Immature natural killer cell (primary cell): ENCODE results near the gene ASAP2. TPM values are rescaled to one million over a fixed set of nuclear protein-coding genes. Genes with fewer than 3 reads are reported as not detected.

ENCODE experiments used
- DNase-seq, 3 donors: peaks; one replicate each; pipeline ENCODE4 v3.0.0; 2022; ENCODE audit warnings: mixed read lengths in 1 of 3
- H3K27ac Mint-ChIP-seq, 6 donors: one replicate each; pipeline ENCODE4 v1.8.0; 2020; ENCODE audit warnings: mixed read lengths in 6 of 6, mild to moderate bottlenecking in 5 of 6, inconsistent platforms in 4 of 6, moderate library complexity in 3 of 6
- H3K27me3 Mint-ChIP-seq, 3 donors: one replicate each; pipeline ENCODE4 v1.8.0; 2020 to 2021; ENCODE audit warnings: low read depth in 3 of 3, mild to moderate bottlenecking in 3 of 3, mixed read lengths in 3 of 3, moderate library complexity in 3 of 3, inconsistent platforms in 1 of 3
- H3K36me3 Mint-ChIP-seq, 3 donors: one replicate each; pipeline ENCODE4 v1.8.0; 2020; ENCODE audit warnings: mixed read lengths in 3 of 3, inconsistent platforms in 2 of 3, mild to moderate bottlenecking in 2 of 3
- H3K4me1 Mint-ChIP-seq, 2 donors: one replicate each; pipeline ENCODE4 v1.8.0; 2020; ENCODE audit warnings: inconsistent platforms in 2 of 2, mild to moderate bottlenecking in 2 of 2, mixed read lengths in 2 of 2, moderate library complexity in 1 of 2
- H3K4me3 Mint-ChIP-seq, 5 donors: one replicate each; pipeline ENCODE4 v1.8.0; 2020; ENCODE audit warnings: mild to moderate bottlenecking in 5 of 5, mixed read lengths in 5 of 5, inconsistent platforms in 3 of 5, moderate library complexity in 3 of 5
- H3K9me3 Mint-ChIP-seq, 6 donors: one replicate each; pipeline ENCODE4 v1.8.0; 2020; ENCODE audit warnings: mild to moderate bottlenecking in 6 of 6, mixed read lengths in 6 of 6, inconsistent platforms in 4 of 6, moderate library complexity in 3 of 6
- polyA plus RNA-seq, 3 donors: library from polyadenylated mRNA; unstranded; fragments of 300-500 nt; fragmentation: Illumina TruSeq; gene quantifications; one replicate each; pipeline ENCODE4 v1.2.3, GENCODE V29; 2021

Gene ASAP2
- polyA plus RNA-seq, 3 donors from 2014 or later, result 0.04 to 0.06 TPM; not detected in 1

DNA sequence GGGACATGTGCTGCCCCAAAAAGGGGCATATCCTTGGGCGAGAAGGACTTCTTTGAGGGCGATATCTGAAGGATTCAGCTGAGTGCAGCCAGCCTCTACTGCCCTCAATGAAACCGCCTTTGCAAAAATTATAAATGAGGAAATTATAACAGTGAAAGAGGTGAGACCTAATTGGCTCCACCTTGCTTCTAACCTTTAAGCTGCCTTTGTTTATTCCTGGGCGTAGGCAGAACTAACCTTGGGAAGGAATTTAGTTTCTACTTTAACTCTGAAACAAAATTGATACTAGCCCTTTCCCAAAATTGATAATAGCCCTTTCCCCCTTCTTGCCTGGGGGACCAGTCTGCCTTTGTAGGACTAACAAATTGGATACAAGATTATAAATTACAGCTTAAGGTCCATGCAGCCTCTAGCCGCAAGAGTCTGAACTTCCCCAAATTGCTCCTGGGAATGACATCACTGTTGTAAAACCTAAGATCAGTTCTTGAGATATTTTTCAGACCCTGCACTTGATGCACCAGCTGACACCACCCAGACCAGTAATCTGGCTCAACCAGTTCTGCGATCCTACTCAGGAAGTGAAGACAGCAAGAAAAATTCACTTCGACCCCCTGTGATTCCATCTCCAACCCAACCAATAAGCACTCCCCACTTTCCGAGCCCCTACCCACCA is 36.0 kb upstream of the ASAP2 start:
- no peak overlapping the region for H3K27ac Mint-ChIP-seq
- no peaks in the 10 kb centered on the region for H3K4me1 Mint-ChIP-seq
- no peak for DNase-seq
- no peaks in the 10 kb centered on the region for H3K9me3 Mint-ChIP-seq
- H3K27me3 Mint-ChIP-seq, result peaks cover 3 to 7% (median 4%) of the 10 kb centered on the region in 3 donors
- H3K4me3 Mint-ChIP-seq, result no peak overlapping the region
- no peaks in the 10 kb centered on the region for H3K36me3 Mint-ChIP-seq

DNA sequence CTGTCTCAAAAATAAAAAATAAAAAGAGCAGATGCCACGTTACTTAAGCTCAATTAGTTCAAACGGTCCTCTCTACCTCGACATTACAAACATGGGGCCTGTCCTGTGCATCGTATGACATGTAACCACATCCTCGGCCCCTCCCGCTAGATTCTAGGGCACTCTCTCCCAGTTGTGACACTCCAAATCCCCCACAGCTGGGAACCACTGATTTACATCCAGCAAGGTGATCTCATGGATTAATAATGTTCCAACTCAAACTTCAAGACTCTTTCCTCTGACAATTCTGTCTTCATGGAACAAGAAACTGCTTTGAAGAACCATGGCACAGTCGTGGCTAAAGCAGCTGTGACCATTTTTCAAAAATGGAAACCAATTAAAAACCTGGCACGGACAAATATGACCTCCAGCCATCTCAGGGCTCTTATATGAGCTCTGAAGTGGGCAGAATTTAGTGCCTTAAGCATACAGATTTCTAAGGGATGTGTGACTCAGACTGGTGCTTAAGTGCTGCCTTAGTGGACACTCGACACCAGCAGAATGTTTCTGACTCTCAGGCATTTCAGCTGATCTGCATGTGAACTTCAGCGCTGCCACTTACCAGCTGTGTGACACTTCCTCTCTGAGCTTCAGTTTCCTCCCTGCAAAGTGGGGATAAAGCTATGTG is 31.7 kb upstream of the ASAP2 start:
- no peaks in the 10 kb centered on the region for H3K9me3 Mint-ChIP-seq
- H3K36me3 Mint-ChIP-seq, result no peaks in the 10 kb centered on the region
- no peak for DNase-seq
- no peak overlapping the region for H3K4me3 Mint-ChIP-seq
- no peaks in the 10 kb centered on the region for H3K4me1 Mint-ChIP-seq
- H3K27me3 Mint-ChIP-seq, result peaks cover 2% of the 10 kb centered on the region in 3 donors
- no peak overlapping the region for H3K27ac Mint-ChIP-seq

DNA sequence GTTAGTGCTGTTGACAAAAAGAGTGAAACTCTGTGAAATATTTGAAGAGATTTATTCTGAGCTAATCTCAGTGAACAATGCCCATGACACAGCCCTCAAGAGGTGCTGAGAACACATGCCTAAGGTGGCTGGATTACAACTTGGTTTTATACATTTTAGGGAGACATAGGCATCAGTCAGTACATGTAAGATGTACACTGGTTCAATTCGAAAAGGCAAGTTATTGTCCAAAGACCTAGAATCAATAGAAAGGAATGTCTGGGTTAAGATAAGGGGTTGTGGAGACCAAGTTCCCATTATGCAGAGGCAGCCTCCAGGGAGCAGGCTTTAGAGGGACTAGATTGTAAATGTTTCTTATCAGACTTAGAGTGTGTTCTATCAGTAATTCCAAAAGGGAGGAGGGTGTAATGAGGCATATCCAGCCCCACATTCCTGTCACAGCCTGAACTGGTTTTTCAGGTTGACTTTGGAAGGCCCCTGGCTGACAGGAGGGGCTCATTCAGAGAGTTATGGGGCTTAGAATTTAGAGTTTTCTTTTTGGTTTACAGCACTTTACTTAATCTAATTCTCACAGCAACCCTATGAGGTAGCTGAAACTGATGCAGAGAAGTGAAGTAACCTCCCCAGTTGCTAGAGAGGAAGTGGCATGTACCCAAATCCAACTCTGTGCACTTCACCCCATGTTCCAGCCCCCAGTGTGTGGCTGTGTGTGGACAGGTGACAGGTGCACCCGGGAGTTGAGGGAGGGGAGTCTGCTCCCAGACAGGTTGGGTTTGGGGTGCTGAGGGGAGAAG is 28.3 kb upstream of the ASAP2 start:
- H3K4me3 Mint-ChIP-seq, result no peak overlapping the region
- H3K27me3 Mint-ChIP-seq, result peaks cover 2 to 3% (median 2%) of the 10 kb centered on the region in 3 donors

DNA sequence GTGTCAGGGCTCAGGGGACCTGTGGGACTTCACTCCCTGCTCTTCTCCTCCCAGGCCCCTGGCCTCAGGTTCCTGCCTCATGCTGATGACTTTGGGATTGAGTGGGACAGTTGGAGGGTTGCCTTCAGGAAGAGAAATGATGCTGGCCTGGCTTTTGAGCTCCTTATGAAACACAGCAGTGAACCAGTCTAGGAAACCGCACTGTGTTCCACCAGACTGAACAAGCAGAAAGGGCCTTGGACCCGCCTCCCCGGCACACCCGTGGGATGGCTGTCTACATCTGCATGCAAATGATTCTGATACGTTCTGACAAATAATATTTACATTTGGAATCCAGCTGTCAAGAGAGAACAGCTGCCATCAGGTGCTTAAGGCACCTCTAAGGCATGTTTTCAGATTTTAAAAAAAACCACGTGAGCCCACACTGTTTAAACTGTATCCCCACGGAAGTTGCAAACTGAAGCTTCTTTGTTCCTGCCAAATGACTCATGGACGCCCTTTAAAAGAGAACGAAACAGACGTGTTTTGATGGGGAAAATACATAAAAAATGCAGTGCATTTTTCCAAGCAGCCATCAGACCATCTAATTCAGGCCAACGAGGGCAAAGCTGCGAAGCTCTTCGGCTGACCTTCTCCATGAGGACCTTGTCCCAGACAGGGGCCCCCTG is 27.6 kb upstream of the ASAP2 start:
- no peak overlapping the region for H3K4me3 Mint-ChIP-seq
- no peaks in the 10 kb centered on the region for H3K4me1 Mint-ChIP-seq
- H3K9me3 Mint-ChIP-seq, result no peaks in the 10 kb centered on the region
- H3K27ac Mint-ChIP-seq, result no peak overlapping the region
- no peaks in the 10 kb centered on the region for H3K36me3 Mint-ChIP-seq
- no peak for DNase-seq
- peaks cover 3 to 6% (median 4%) of the 10 kb centered on the region in 3 donors for H3K27me3 Mint-ChIP-seq

More for the DNA sequence above, 28.3 kb upstream of the ASAP2 start:
- Mint-ChIP-seq H3K27ac (no peak overlapping the region), H3K36me3 (no peaks in the 10 kb centered on the region), H3K9me3 (no peaks in the 10 kb centered on the region), H3K4me1 (no peaks in the 10 kb centered on the region)
- DNase-seq, result no peak

DNA sequence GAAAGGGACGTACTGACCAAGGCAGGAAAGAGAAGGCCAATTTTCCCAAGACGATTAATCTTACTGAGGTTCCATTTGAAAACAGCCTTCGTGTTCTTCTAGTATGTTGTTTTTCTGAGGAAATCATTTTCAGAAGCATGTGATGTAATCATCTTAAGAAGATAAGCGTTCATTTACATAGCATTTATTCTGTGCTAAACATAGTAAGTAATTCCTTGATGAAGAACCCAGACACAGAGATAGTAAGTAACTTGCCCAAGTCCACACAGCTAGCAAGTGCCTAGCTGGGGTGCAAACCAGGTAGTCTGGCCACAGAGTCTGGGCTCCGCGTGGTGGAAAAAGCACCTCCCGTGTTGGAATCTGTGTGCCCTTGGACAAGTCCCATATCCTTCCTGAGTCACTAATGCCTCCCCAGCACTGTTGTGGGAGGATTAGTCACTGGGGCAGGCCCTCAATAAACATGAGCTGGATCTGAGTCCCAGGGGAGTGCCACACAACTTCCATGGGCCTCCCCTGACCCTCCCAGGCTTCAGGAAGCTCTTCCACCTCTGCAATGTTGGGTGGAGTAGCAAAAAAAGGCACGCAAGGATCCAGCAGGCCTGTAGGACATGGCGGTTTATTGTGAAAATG is 26.9 kb upstream of the ASAP2 start:
- Mint-ChIP-seq H3K36me3 (no peaks in the 10 kb centered on the region), H3K27ac (no peak overlapping the region), H3K4me3 (no peak overlapping the region), H3K9me3 (no peaks in the 10 kb centered on the region), H3K27me3 (peaks cover 3 to 6% (median 4%) of the 10 kb centered on the region in 3 donors), H3K4me1 (no peaks in the 10 kb centered on the region)
- DNase-seq, result no peak

DNA sequence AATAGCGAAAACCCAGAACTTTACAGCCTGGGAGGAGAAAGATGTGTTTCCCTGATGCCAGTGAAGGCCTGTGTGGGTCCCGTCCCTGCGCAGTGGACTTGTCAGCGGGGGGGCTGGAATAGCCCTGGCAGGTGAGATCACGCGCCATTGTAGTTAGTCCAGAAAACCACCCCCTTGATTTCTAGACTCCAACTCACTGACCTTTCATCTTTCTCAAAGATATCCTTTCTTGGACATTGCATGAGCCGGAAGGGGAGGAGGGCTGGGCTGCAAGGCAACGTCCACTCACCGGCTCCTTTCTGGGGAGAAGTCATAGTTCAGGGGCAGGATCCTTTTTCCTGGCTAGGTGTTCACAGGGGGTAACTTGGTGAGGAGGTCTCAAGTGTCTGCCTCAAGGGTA is 22.3 kb upstream of the ASAP2 start:
- Mint-ChIP-seq H3K4me1 (no peaks in the 10 kb centered on the region), H3K27me3 (peaks cover 3 to 8% (median 4%) of the 10 kb centered on the region in 3 donors), H3K9me3 (no peaks in the 10 kb centered on the region), H3K36me3 (no peaks in the 10 kb centered on the region), H3K27ac (no peak overlapping the region), H3K4me3 (no peak overlapping the region)
- no peak for DNase-seq

DNA sequence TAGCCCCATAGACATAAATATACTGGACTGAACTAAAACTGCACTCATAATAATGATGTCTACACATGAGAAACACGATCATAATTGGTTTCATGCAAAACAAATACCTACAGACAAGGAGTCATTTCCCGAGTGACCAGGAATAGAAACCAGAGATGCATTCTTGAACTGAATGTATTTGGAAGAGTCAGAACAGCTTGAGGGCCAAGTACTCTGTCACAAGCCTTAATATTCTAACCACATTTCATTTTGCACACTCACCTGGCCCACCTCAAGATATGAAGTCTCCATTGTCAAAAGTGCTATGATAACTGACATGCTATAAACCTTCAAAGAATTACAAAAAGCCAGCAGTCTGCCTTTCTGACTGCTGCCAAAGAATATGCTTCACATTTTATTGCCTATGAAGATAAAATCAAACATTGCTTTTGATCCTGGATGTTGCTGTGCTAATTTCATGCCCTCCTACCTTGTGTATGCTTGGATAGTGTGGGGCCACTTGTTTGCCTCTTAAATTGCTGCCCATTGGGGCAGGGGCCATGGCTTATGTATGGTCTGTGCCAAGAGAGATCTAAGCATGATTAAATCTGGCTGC is 18.9 kb upstream of the ASAP2 start:
- Mint-ChIP-seq H3K4me3 (no peak overlapping the region), H3K36me3 (no peaks in the 10 kb centered on the region), H3K4me1 (no peaks in the 10 kb centered on the region), H3K27me3 (peaks cover 3 to 6% (median 4%) of the 10 kb centered on the region in 3 donors), H3K9me3 (no peaks in the 10 kb centered on the region), H3K27ac (no peak overlapping the region)
- no peak for DNase-seq

DNA sequence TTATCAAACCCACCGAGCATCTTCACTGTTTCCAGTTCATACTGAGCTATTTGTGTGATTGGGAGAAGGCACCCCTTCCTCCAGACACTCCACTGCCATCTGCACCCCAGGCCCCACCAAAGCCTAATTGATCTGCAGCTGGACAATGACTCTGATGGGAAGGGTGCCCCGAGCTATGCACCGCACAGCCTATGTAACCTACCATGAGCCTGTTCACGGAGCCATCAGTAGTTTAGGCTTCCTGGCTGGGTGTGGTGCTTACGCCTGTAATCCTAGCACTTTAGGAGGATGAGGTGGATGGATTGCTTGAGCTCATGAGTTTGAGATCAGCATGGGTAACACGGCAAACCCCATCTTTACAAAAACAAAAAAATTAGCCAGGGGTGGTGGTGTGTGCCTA is 17.8 kb upstream of the ASAP2 start:
- peaks cover 2 to 4% (median 3%) of the 10 kb centered on the region in 3 donors for H3K27me3 Mint-ChIP-seq
- H3K9me3 Mint-ChIP-seq, result no peaks in the 10 kb centered on the region
- no peak overlapping the region for H3K4me3 Mint-ChIP-seq
- no peak for DNase-seq
- H3K36me3 Mint-ChIP-seq, result no peaks in the 10 kb centered on the region
- H3K27ac Mint-ChIP-seq, result no peak overlapping the region
- no peaks in the 10 kb centered on the region for H3K4me1 Mint-ChIP-seq

DNA sequence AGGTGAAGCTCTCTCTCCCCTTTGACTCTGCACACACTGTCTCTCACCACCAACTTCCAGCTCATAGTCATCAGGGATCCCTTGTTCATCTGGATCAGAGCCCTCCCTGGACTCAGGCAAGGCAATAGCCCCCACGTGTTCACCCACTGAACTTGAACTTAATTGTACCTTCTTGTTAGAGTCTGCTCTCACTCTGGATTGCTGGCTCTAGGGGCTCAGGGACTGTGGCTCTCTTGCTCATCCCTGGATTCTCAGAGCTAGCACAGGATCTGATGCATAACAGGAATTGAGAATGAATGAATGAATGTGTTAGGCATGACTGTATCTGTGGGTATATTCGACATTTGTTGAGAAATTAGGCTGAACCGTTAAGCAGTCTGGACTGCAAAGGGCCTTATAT is 16.7 kb upstream of the ASAP2 start:
- Mint-ChIP-seq H3K9me3 (no peaks in the 10 kb centered on the region), H3K4me3 (no peak overlapping the region), H3K27me3 (peaks cover 2 to 9% (median 6%) of the 10 kb centered on the region in 3 donors), H3K36me3 (no peaks in the 10 kb centered on the region), H3K4me1 (no peaks in the 10 kb centered on the region), H3K27ac (no peak overlapping the region)
- DNase-seq, result no peak

DNA sequence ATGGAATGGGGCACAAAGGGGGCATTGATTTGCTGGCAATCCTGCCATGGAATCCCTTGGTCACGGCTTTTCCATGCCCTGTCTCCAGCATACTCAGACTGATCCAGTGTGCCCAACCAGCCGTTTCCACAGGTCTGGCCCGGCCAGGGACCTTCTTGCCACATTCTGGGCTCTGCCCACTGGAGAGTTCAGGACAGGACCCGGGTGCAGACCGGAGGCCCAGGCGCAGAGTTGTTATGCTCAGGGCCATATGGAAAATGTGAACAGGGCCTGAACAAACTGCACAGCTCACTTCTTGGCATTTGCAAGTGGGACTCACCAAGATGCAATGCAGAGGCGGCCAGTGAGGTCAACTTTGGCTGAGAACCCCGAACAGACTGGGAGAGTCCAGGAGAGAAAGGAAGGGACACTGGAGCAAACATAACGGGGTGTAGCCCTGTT is 15.6 kb upstream of the ASAP2 start:
- H3K36me3 Mint-ChIP-seq, result no peaks in the 10 kb centered on the region
- H3K27me3 Mint-ChIP-seq, result peaks cover 2 to 13% (median 6%) of the 10 kb centered on the region in 3 donors
- no peak for DNase-seq
- H3K27ac Mint-ChIP-seq, result no peak overlapping the region
- no peaks in the 10 kb centered on the region for H3K4me1 Mint-ChIP-seq
- H3K9me3 Mint-ChIP-seq, result no peaks in the 10 kb centered on the region
- no peak overlapping the region for H3K4me3 Mint-ChIP-seq

DNA sequence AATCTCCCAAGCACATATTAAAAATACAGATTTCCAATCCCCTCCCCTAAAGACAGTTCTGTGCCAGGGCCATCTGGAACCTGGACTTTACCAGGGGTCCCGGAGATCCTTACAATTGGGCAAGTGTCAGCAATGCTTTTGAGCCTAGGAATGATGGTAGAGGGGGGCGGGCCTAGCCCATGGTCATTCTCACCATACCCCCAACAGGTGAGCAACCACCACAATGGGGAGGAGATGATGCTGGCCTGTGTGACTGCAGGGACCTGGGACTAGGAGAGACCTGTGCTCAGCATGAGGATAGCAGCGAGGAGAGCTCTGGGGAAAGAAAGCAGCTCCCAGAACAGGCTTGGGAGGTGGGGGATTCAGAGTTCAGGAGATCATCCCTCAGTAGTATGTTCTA is 13.9 kb upstream of the ASAP2 start:
- H3K9me3 Mint-ChIP-seq, result no peaks in the 10 kb centered on the region
- no peak overlapping the region for H3K27ac Mint-ChIP-seq
- no peak for DNase-seq
- H3K4me1 Mint-ChIP-seq, result no peaks in the 10 kb centered on the region
- no peaks in the 10 kb centered on the region for H3K36me3 Mint-ChIP-seq
- H3K4me3 Mint-ChIP-seq, result no peak overlapping the region
- H3K27me3 Mint-ChIP-seq, result peaks cover 1 to 15% (median 4%) of the 10 kb centered on the region in 3 donors

DNA sequence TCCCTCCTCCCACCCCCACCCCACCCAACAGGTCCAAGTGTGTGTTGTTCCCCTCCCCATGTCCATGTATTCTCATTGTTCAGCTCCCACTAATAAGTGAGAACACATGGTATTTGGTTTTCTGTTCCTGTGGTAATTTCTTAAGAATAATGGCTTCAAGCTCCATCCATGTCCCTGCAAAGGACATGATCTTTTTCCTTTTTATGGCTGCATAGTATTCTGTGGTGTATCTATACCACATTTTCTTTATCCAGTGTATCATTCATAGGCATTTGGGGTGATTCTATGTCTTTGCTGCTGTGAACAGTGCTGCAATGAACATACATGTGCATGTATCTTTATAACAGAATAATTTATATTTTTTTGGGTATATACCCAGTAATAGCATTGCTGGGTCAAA is 12.3 kb upstream of the ASAP2 start:
- no peak overlapping the region for H3K27ac Mint-ChIP-seq
- H3K4me1 Mint-ChIP-seq, result no peaks in the 10 kb centered on the region
- no peak overlapping the region for H3K4me3 Mint-ChIP-seq
- DNase-seq, result no peak
- no peaks in the 10 kb centered on the region for H3K9me3 Mint-ChIP-seq
- peaks cover 3 to 23% (median 5%) of the 10 kb centered on the region in 3 donors for H3K27me3 Mint-ChIP-seq
- H3K36me3 Mint-ChIP-seq, result peaks cover 0 to 3% (median 0%) of the 10 kb centered on the region in 3 donors

DNA sequence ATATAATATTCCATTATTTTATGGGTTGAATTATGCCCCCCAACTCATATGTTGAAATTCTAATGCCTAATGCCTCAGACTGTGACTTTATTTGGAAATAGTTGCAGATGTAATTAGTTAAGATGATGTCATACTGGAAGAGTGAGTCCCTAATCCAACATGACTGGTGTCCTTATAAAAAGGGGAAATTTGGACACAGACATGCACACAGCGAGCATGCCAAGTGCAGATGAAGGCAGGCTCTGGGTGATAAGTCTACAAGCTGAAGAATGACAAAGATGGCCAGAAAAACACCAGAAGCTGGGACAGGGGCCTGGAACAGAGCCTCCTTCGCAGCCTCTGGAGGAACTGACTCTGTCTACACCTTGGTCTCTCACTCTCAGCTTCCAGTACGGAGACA is 10.0 kb upstream of the ASAP2 start:
- no peak for DNase-seq
- Mint-ChIP-seq H3K4me1 (no peaks in the 10 kb centered on the region), H3K4me3 (no peak overlapping the region), H3K27me3 (peaks cover 6 to 23% (median 8%) of the 10 kb centered on the region in 3 donors), H3K36me3 (peaks cover 0 to 3% (median 0%) of the 10 kb centered on the region in 3 donors), H3K9me3 (no peaks in the 10 kb centered on the region), H3K27ac (no peak overlapping the region)
